GM12873 (cell line): ENCODE results near the gene RBM14.

ENCODE experiments used
- CTCF ChIP-seq: IDR thresholded peaks from 2 replicates; pipeline ENCODE4 v1.5.1; 2012; ENCODE audit warnings: low read depth, mild to moderate bottlenecking, moderate library complexity, low read length, control low read depth; ENCODE audit not compliant: insufficient read depth; ENCODE audit errors: missing control alignments

Gene RBM14

GRCh38 chr11:66625041-66625751 lies 8.8 kb downstream of the RBM14 start:
- TF ChIP-seq CTCF = no peak

- no peak for TF ChIP-seq CTCF
Observed at GRCh38 chr11:66625752-66626149, 9.3 kb downstream of the RBM14 start.

GRCh38 chr11:66626382-66626781 lies 10.0 kb downstream of the RBM14 start:
- TF ChIP-seq CTCF = no peak

- no peak for TF ChIP-seq CTCF
Observed at GRCh38 chr11:66626926-66627325, 10.5 kb downstream of the RBM14 start.

GRCh38 chr11:66628061-66628603 lies 11.7 kb downstream of the RBM14 start:
- no peak for TF ChIP-seq CTCF

- no peak for TF ChIP-seq CTCF
Observed at GRCh38 chr11:66629356-66629755, 12.9 kb downstream of the RBM14 start.

- no peak for TF ChIP-seq CTCF
Observed at GRCh38 chr11:66631883-66632282, 15.5 kb downstream of the RBM14 start.
